NCI-H446 (cell line): Measurements from ENCODE around the gene PAX8.

Experiments
- DNase-seq, 2 experiments: peaks; one replicate each; lab custom pipeline; 2025; lab: John Stamatoyannopoulos, UW

Gene PAX8

GRCh38 chr2:113183264-113183663 is 95.5 kb downstream of the PAX8 start:
- DNase-seq, result no peak

DNA sequence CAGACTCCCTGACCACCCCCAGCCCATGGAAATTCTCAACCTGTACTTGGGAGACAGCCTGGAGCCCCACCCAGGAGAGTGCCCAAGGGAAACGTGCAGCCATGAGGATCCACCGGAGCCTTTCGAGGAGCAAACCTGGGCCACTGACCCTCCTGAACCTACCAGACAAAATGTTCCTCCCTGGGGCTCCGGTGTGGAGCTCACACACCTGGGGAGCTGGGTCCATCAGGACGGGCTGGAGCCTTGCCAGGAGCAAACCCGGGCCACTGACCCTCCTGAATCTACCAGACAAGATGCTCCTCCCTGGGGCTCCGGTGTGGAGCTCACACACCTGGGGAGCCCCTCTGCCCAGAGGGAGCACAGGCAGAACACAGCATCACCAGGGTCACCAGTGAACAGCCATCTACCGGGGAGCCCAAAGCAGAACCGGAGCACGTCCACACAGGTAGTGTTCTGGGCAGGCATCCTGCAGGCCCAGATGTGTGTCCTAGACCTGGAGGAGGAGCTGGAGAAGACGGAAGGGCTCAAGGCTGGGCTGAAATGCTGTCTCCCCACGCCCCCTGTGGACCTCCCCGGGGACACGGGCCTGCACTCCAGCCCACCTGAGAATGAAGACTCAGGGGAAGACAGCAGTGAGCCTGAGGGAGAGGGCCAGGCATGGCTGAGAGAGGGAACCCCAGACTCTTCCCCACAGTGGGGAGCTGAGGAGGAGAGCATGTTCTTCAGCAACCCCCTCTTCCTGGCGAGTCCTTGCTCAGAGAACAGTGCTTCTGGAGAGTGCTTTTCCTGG is 96.1 kb downstream of the PAX8 start:
- DNase-seq, result no peak

GRCh38 chr2:113181258-113182051 is 97.3 kb downstream of the PAX8 start:
- DNase-seq, result no peak

GRCh38 chr2:113180131-113180946 is 98.4 kb downstream of the PAX8 start:
- DNase-seq, result no peak

DNA sequence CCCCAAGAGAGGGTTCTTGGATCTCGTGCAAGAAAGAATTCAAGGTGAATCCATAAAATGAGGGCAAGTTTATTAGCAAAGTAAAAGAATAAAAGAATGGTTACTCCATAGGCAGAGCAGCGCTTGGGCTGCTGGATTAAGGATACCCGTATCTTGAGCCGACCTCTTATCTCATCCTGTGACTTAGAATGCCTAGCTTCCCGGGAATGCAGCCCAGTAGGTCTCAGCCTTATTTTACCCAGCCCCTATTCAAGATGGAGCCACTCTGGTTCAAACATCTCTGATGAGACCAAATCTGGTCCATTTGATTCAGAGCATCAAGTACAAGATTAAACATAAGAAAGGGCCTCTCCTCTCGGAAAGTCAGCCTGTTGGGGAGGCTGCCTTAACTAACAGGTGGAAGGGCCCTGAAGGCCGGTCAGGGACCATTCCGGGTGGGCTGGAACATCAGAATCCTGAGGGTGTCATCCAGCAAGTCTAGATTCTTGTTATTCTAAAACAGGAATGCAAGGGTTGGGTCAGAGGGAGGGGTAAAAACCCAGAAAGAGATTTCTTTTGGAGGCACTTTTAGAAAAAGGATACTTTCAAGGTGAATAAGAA is 99.2 kb downstream of the PAX8 start:
- no peak for DNase-seq

- DNase-seq, result no peak
Observed at GRCh38 chr2:113178891-113179290, 99.8 kb downstream of the PAX8 start.

DNA sequence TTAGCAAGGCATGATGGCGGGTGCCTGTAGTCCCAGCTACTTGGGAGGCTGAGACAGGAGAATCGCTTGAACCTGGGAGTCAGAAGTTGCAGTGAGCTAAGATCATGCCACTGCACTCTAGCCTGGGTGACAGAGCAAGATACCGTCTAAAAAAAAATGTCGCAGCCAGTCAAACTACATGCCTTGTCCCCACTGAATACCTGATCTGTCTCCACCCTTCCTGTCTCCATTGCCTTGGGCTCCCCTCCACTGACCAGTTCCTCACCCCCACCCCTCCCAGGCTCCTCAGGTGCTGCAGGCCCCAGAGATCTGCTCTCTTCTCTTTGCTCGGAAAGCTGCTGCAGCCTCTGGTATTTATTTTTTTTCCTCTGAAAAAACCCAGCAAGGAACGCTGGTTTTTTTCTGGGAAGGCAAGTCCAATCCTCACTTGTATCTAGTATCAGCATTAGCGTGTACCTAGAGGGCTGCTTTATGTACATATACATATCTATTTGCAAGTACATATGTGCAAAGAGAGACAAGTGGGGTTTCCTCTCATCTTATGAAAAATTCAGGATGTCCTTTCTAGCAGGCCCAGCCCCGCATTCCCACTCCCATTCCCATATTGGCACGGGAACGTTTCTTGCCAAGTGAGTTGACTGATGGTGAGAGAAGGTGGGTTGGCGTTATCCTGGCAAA is 100.5 kb downstream of the PAX8 start:
- no peak for DNase-seq

DNA sequence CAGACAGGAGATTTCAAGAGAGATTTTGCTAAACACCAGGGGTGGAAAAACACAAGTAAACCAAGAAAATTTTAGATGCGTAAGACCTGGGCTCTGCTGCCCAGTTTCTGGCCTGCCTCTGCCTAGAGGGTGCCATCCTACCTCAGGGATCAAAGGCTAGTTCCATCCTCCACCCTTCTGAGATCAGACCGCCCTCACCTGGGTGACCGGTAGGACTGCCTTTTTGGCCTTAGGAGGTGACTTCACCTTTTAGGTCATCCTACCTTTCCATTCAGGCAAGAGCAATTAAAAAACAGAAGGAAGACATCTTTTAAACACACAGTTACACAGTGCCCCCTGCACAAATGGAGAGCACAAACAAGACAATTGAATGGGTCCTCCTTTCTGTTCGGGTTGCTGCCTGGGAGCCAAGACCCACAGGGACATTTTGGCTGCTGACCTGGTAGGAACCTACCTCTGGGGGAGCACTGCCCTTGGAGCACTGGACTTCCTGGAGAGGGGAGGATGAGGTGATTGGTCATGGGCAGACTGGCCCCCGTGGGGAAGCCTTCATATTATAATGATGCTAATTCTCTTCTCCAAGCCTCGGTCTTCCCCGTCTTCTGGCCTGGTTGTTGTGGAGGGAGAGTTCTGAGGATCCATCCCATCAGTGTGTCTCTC is 101.9 kb downstream of the PAX8 start:
- DNase-seq, result no peak

DNA sequence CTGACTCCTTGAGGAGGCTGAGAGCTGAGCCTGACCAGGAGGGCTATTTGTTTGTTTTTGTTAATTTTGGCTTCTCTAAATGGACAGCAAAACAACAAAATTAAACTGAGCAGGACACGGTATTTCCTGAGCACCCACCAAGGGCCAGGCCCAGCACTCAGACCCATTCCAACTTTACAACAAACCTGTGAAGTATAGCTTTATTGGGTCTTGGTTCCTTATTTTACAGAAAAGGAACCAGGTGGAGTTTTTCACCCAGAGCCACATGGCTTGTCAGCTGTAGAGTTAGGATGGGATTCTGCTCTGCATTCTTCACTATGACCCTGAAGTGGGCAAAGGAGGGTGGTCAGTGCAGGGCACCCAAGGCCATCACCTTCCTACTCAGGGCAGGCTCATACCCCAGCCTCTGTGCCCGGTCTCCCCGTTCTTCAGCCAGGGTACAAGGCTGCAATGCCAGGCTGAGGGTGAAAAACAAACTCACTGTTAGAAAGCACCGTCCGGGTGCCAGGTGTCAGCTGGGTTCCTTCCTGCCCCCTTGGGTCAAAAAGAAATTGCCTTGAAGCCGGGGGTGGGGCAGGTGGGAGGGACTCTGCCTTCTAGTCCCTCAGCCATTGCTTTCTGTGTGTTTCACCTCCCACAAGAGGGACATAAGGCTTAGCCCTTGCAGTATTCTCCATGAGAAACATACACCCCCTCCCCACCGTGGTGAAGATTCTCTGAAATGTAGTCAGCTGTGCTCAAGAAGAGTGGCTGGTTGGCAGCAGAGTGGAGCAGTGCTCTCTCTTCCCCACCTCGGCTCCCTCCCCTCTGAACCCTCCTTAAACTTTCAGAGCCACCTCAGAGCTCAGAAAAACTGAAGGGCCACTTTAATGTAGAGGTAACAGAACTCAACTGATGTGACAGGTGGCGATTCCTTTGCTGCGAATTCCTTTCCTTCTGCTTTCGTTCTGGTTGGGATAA is 102.7 kb downstream of the PAX8 start:
- DNase-seq, result no peak

DNA sequence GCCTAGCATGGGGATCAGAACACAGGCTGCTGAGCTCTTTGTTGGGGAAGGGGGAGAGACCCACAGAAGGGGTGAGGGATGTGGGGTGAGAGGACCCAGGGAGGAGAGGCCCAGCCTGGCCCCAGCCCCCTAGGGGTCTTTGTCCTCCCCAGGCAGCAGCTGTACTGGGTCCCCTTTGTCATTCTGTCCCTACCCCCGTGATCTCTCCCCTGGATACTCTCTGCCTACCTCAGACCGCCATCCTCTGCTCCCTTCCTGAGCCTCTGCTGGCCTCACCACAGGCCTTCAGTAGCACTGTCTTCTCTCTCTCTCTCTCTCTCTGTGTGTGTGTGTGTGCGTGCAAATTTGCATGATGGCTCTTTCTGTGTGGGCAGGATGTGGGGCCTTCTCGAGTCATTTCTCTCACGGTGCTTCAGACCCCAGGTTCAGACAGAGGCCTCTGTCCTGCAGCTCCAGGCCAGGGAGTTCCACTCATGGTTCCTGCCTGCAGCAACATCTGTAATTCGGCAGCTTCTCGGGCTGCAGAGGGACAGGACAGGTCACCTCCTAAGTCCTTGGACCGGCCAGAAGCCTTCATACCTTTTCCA is 103.6 kb downstream of the PAX8 start:
- no peak for DNase-seq

DNA sequence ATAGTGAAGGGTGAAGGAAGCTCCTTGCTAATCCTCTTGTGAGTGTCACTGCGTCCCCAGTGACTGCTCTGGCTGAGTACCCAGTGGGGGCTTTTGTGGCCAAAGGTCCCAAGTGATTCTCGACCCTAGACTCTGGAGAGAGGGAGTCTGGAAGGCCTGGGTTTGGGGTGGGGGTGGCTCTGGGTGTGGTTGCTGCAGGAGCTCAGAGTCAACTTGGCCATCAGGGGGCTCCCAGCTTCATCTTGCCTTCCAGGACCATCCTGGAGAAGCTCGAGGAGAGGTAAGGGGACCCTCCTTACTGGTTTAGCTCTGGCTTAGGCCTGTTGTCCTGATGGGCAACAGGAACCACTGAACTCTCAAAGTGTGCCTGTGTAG is 104.4 kb downstream of the PAX8 start:
- no peak for DNase-seq

DNA sequence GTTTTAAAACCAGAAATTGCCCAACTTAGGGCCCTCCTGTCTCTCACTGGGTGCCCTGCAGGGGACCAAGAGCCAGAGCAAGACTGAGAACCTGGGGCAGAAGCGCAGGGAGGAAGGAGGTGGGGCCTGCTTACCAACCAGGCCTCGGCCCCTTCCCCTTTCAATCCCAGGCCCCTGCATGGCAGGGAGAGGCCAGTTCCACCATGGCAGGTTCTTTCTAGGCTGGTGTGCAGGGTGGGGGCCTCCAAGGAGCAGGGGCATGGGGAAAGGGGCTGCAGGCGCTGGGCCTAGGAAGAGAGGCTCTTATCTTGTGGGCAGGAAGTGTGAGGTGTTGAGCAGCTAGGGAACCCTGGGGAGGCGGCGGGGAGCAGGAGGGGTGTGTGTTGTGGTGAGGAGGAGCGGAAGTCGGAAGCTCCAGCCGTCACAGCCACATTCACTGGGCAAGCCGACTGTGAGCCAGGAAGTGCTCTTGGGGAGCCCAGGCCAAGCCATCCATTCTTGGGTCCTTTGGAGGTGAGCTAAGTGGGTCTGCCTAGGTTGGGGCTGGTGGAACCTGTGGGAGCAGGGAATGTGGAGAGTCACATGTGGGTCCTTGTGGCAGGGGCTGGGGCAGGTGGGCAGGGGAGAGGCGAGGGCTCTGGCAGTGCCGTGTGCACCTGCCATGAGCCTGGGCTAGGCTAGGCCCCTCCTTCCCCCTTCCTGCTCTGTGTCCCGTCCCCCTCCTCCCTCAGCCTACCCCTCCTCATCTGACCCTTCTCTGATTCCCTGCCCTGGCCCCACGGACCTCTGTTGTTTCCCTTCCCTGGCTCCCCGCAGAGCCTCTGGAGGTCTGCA is 105.0 kb downstream of the PAX8 start, which contains the start of gene PSD4:
Gene PSD4, plus strand, starts transcription at position 430 of the 834 bp plus-strand sequence. CDS start 8,486 bp downstream, outside the sequence.
- no peak for DNase-seq

GRCh38 chr2:113172721-113173541 is 105.8 kb downstream of the PAX8 start:
- no peak for DNase-seq

DNA sequence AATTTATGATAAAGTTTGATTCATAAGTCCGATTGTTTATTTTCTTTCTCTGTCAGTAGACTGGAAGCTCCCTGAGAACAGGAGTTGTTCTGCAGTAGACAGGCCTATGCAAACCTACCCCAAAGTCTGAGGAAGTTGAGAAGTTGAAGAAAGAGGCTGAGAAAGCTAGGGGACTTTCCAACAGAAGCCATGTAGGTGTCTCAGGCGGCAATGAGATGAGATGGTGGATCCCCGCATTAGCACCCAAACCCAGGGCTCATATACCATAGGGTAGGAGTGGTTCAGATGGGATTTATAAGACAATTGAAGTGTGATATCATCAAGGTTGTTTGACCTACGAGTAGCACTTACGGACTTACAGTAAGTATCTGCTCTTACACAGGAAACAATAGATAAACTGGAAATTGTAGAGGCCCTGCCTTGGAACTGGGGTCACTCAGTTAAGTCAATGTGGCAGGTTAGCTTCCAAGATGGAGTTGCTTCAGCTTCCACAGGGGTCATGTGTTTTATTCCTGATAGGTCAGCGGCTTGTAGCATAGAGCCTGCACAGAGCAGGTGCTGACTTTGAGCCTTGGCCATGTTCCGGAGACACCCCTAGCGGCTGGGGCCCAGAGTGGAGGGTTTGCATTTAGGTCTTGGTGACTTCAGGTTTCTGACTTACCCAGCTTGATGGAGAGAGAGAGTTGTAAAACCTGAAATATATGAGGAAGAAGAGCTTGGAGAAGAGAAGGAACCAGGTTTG is 107.2 kb downstream of the PAX8 start:
- DNase-seq, result no peak

- DNase-seq, result no peak
Observed at GRCh38 chr2:113169586-113169985, 109.1 kb downstream of the PAX8 start.

DNA sequence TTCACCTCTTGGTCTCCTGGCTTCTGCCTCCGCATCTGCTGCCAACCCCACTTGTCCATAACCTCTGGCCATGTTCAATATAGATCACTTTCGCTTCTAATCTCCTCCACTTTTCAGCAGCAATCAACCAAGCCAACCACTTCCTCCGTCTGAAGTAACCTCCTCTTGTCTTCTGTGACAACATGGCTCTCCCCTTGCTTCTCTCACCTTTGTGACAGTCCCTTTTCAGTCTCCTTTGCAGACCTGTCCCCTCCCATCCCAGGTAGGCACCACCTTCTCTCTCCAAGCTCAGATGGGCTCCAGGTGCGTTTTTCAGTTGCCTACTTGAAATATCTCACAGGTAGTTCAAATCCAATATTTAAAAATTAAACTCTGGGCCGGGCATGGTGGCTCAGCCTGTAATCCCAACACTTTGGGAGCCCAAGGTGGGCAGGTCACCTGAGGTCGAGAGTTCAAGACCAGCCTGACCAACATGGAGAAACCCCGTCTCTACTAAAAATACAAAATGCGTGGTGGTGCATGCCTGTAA is 109.7 kb downstream of the PAX8 start:
- no peak for DNase-seq

GRCh38 chr2:113167962-113168340 is 110.8 kb downstream of the PAX8 start:
- no peak for DNase-seq
